HCT116 (cell line): Measurements from ENCODE around the gene KCNC4. TPM values are rescaled to one million over a fixed set of nuclear protein-coding genes. Genes with fewer than 3 reads are reported as not detected.

Experiments used
- ATAC-seq: fragments of 200-7000 bp; cut with Tn5 transposase; 2 replicates; pipeline ENCODE4 v1.9.1; 2020; ENCODE audit warnings: mild to moderate bottlenecking, moderate library complexity
- BruUV-seq: library from RNA; stranded (reverse); fragments of 400-500 nt; replicated peaks from 2 replicates; lab custom pipeline; 2021; lab: Mats Ljungman, UMichigan
- CTCF ChIA-PET: fragments of 300-600 bp; sonication (Branson Sonifier 250); formaldehyde crosslinking; loops from one replicate; lab custom pipeline; 2021; ENCODE audit warnings: antibody characterized with exemption; lab: Charles Lee
- POLR2A ChIA-PET: fragments of 300-600, 350-600 bp; sonication (Branson Sonifier 250); formaldehyde crosslinking; loops from one replicate; lab custom pipeline; 2021; ENCODE audit warnings: antibody characterized with exemption; lab: Charles Lee
- RAD21 ChIA-PET, 2 experiments: fragments of 300-600 bp; sonication (Branson Sonifier 250); formaldehyde crosslinking; loops; one replicate each; lab custom pipeline; 2023; ENCODE audit warnings: low total read pairs in 2 of 2; ENCODE audit not compliant: uncharacterized antibody in 2 of 2, unreplicated experiment in 2 of 2, low non-redundant PET in 1 of 2; lab: Charles Lee
- DNase-seq: peaks from one replicate; pipeline ENCODE4 v3.0.0-alpha.2; 2010; ENCODE audit warnings: low read depth, low spot score
- H2AFZ ChIP-seq: fragments of 200-600 bp; shearing (Covaris generic), sonication (generic); 2 replicates; pipeline ENCODE4 v1.6.1; 2017; ENCODE audit warnings: low read depth, mixed run types, mixed read lengths, antibody characterized with exemption, low read length; ENCODE audit not compliant: poor library complexity, severe bottlenecking
- H3K27ac ChIP-seq: 2 replicates; pipeline ENCODE4 v1.5.1; 2012; ENCODE audit warnings: low read depth, low read length
- H3K27me3 ChIP-seq: fragments of 200-600 bp; sonication (generic); 2 replicates; pipeline ENCODE4 v1.6.1; 2016; ENCODE audit warnings: mixed run types, low read length, mixed read lengths; ENCODE audit not compliant: insufficient read depth
- H3K36me3 ChIP-seq, 2 experiments: fragments of 200-500 bp in 1 of 2; fragments of 200-600 bp in 1 of 2; sonication (Bioruptor generic) in 1 of 2; sonication (generic) in 1 of 2; 2 replicates each; pipeline versions ENCODE4 v1.5.1 to v1.6.1; 2014 to 2016; ENCODE audit warnings: low read length in 2 of 2, inconsistent platforms in 1 of 2, mixed read lengths in 1 of 2, mixed run types in 1 of 2; ENCODE audit not compliant: insufficient read depth in 2 of 2, control insufficient read depth in 1 of 2
- H3K4me1 ChIP-seq, 2 experiments: fragments of 200-600 bp in 1 of 2; sonication (generic) in 1 of 2; 2 replicates each; pipeline versions ENCODE4 v1.5.1 to v1.6.1; 2012 to 2017; ENCODE audit warnings: low read length in 2 of 2, inconsistent platforms in 1 of 2, mild to moderate bottlenecking in 1 of 2, mixed read lengths in 1 of 2, mixed run types in 1 of 2, moderate library complexity in 1 of 2; ENCODE audit not compliant: insufficient read depth in 2 of 2, control insufficient read depth in 1 of 2
- H3K4me2 ChIP-seq: fragments of 200-600 bp; sonication (generic); 2 replicates; pipeline ENCODE4 v1.6.1; 2017; ENCODE audit warnings: mixed run types, low read length, mixed read lengths
- H3K4me3 ChIP-seq, 2 experiments: fragments of 200-600 bp in 1 of 2; sonication (generic) in 1 of 2; replicated peaks in 1 of 2; 2 replicates each; pipeline ENCODE4 v1.5.1; 2011 to 2016; ENCODE audit warnings: low read length in 2 of 2, control low read depth in 1 of 2, low read depth in 1 of 2, mild to moderate bottlenecking in 1 of 2, mixed read lengths in 1 of 2, mixed run types in 1 of 2
- H3K79me2 ChIP-seq: fragments of 200-600 bp; sonication (generic); 2 replicates; pipeline ENCODE4 v1.6.1; 2017; ENCODE audit warnings: mild to moderate bottlenecking, mixed run types, low read length, moderate library complexity, mixed read lengths; ENCODE audit not compliant: insufficient read depth
- H3K9ac ChIP-seq: fragments of 200-600 bp; sonication (generic); 2 replicates; pipeline ENCODE4 v1.6.1; 2016; ENCODE audit warnings: low read length, mixed read lengths
- H3K9me2 ChIP-seq: fragments of 200-600 bp; sonication (generic), shearing (Covaris generic); 2 replicates; pipeline ENCODE4 v1.6.1; 2017; ENCODE audit warnings: mixed run types, mild to moderate bottlenecking, moderate library complexity; ENCODE audit not compliant: insufficient read depth
- H3K9me3 ChIP-seq, 2 experiments: fragments of 200-500 bp in 1 of 2; fragments of 200-600 bp in 1 of 2; sonication (Bioruptor generic) in 1 of 2; sonication (generic) in 1 of 2; 2 replicates each; pipeline ENCODE4 v1.6.1; 2014 to 2017; ENCODE audit warnings: low read length in 2 of 2, mixed read lengths in 2 of 2, inconsistent platforms in 1 of 2, low read depth in 1 of 2, mild to moderate bottlenecking in 1 of 2, mixed run types in 1 of 2, moderate library complexity in 1 of 2; ENCODE audit not compliant: control insufficient read depth in 1 of 2, insufficient read depth in 1 of 2
- H4K20me1 ChIP-seq: fragments of 200-600 bp; sonication (generic), shearing (Covaris generic); 2 replicates; pipeline ENCODE4 v1.6.1; 2017; ENCODE audit warnings: mixed run types, mild to moderate bottlenecking, moderate library complexity; ENCODE audit not compliant: insufficient read depth
- CEBPB ChIP-seq: IDR thresholded peaks from 2 replicates; pipeline ENCODE4 v1.6.1; 2012; ENCODE audit warnings: low read depth
- ELF1 ChIP-seq: IDR thresholded peaks from 2 replicates; pipeline ENCODE4 v1.6.1; 2012; ENCODE audit warnings: low read depth, borderline replicate concordance
- EZH2 ChIP-seq: fragments of 200-600 bp; sonication (generic); IDR thresholded peaks from 2 replicates; pipeline ENCODE4 v1.6.1; 2017; ENCODE audit warnings: antibody characterized with exemption, mixed run types
- POLR2A ChIP-seq: IDR thresholded peaks from 2 replicates; pipeline ENCODE4 v1.7.0; 2011; ENCODE audit warnings: borderline replicate concordance; ENCODE audit not compliant: insufficient read depth, insufficient read length; ENCODE audit errors: extremely low read depth
- POLR2AphosphoS5 ChIP-seq: IDR thresholded peaks from 2 replicates; pipeline ENCODE4 v1.6.1; 2011; ENCODE audit warnings: mild to moderate bottlenecking, low read depth, low read length, moderate library complexity
- RAD21 ChIP-seq: IDR thresholded peaks from 2 replicates; pipeline ENCODE4 v1.6.1; 2012; ENCODE audit warnings: low read depth, mild to moderate bottlenecking
- REST ChIP-seq: IDR thresholded peaks from 2 replicates; pipeline ENCODE4 v1.6.1; 2012; ENCODE audit warnings: low read depth
- SIN3A ChIP-seq: IDR thresholded peaks from 2 replicates; pipeline ENCODE4 v1.6.1; 2012; ENCODE audit warnings: low read depth
- SP1 ChIP-seq: IDR thresholded peaks from 2 replicates; pipeline ENCODE4 v1.6.1; 2012; ENCODE audit warnings: low read depth
- SRF ChIP-seq: IDR thresholded peaks from 2 replicates; pipeline ENCODE4 v1.6.1; 2012; ENCODE audit warnings: low read depth
- YY1 ChIP-seq: IDR thresholded peaks from 2 replicates; pipeline ENCODE4 v1.6.1; 2011; ENCODE audit warnings: low read length, low read depth, moderate library complexity, mild to moderate bottlenecking; ENCODE audit not compliant: insufficient replicate concordance; ENCODE audit errors: extremely low read depth
- ZBTB33 ChIP-seq: IDR thresholded peaks from 2 replicates; pipeline ENCODE4 v1.6.1; 2011; ENCODE audit warnings: mild to moderate bottlenecking, low read length, moderate library complexity; ENCODE audit not compliant: insufficient replicate concordance; ENCODE audit errors: extremely low read depth
- ZFX ChIP-seq: fragments of 450-650 bp; IDR thresholded peaks from 2 replicates; pipeline ENCODE4 v1.6.1; 2017
- ZNF274 ChIP-seq: fragments of 200-500 bp; sonication (Bioruptor generic); IDR thresholded peaks from 2 replicates; pipeline ENCODE4 v1.6.1; 2014; ENCODE audit warnings: mild to moderate bottlenecking, low read depth, low read length, inconsistent platforms
- intact Hi-C: fragments of 100-400 bp; cut with micrococcal nuclease; formaldehyde crosslinking; loops from 2 replicates; pipeline ENCODE4 v1.10.0; 2022
- total RNA-seq: library from RNA; stranded (reverse); gene quantifications from one replicate; pipeline ENCODE4 v1.2.1, GENCODE V29; 2021; ENCODE audit not compliant: unreplicated experiment

KCNC4 gene
- total RNA-seq, 1 experiment from 2014 or later = 13.0 TPM

DNA sequence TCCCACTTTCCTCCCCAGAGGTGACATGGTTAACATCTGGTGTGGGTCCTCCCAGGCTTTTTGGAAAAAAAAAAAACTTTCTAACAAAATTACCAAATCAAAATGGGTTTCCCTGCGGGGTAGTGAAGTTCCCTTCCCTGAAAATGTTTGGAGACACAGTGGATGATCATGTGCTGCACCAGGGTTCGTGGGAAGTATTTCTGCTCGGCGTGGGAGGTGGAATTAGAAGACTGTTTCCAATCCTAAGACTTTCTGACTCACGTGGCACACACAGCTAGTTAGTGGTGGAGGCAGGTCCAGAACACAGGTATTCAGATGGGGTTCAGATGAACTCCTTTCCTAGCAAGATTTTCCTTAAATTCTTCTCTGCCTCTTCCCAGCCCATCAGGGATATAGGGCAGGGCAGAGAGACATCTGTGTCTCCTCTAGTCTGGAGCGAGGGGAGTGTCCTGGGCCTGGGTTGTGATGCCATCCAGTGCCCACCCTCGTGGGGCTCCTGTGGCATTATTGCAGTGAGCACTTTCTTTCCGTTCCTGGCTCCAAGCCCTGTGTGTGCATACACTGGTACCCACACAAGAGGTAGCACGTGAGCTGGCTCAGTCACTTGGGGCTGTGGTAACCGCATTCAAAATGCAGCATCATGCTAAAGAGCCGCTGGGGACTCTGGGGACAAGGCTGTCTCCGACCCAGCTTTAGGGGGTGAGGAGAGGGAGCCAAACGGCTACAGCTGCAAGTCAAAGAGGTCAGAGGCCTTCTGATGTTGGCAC lies 27.5 kb downstream of the KCNC4 start (continued):
- TF ChIP-seq ZBTB33 (no peak), POLR2A (no peak), ZNF274 (no peak)

DNA sequence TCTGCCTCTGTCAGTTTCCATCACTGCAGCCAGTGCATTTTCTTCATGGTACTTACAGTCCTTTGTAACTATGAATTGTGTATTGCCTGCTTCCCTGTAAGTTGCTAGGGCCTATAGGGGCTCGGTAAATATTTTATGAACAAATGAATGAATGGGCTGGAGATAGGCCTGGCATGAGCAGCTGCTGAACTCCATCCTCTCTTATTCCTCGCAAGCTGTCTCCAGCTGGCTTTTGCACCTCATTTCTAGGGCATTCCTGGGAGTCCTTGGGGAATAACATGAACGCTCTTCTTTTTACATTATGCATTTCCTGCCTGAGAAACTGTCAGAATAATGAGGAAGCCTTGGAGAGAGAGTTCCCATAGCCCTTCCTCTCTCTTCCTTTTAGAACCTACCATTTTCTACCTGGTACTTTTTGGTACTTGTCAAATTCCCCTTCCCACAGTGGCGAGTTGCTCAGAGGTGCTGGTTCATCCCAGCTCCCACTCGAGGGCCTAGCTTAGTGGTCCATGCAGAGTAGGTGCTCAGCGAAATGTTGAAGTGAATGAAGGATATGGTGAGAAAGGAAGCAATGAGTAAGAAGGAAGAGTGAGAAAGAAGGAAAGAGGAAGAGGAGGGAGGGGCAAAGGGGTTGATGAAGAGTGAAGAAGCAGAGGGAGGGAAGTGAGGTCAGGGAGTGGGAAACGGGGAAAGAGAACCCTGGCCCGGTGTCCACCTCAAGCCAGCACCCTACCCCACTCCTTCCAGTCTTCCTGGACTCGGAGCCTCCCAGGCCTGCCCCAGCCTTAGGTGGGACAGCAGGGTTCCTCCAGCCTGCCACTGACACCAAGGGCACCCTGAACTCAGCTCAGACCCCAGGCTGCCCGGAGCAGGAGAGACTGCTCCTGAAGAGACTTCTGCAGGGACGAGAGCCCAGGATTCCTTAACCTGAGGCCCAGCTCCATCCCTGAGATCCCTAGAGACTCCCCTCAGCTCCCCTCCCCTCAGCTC lies 29.6 kb downstream of the KCNC4 start:
- Histone ChIP-seq H3K27ac (no peak overlapping the region), H3K9ac (no peak overlapping the region), H2AFZ (no peak overlapping the region), H3K4me2 (no peak overlapping the region), H3K4me3 (no peak overlapping the region), H3K36me3 (no peaks in the 10 kb centered on the region; a peak in 1 of 4 replicates), H3K9me2 (no peaks in the 10 kb centered on the region), H4K20me1 (no peaks in the 10 kb centered on the region), H3K27me3 (no peaks in the 10 kb centered on the region), H3K4me1 (peaks cover 5 to 20% of the 10 kb centered on the region in 2 experiments; a peak in 3 of 4 replicates), H3K9me3 (no peaks in the 10 kb centered on the region), H3K79me2 (no peaks in the 10 kb centered on the region)
- no TSS peak for BruUV-seq
- no peak for DNase-seq
- ChIA-PET RAD21 (no interaction called here), POLR2A (no interaction called here), CTCF (no interaction called here)
- intact Hi-C loops = no loop called here
- ATAC-seq = no peak
- TF ChIP-seq POLR2AphosphoS5 = no peak
- no peak for TF ChIP-seq ZFX
- TF ChIP-seq ZBTB33 = no peak
- TF ChIP-seq SP1 = no peak
- no peak for TF ChIP-seq ZNF274
- TF ChIP-seq EZH2 = no peak
- no peak for TF ChIP-seq SRF
- TF ChIP-seq POLR2A = no peak
- TF ChIP-seq REST = no peak
- TF ChIP-seq RAD21 = no peak
- TF ChIP-seq YY1 = no peak
- TF ChIP-seq SIN3A = no peak
- no peak for TF ChIP-seq CEBPB
- no peak for TF ChIP-seq ELF1
